ENCODE data around the gene MATCAP1. TPM values are rescaled to one million over a fixed set of nuclear protein-coding genes. Genes with fewer than 3 reads are reported as not detected.

MATCAP1 gene
- total and polyA plus RNA-seq, 11 donors, result 4.1 to 21.6 (median 11.1) TPM

GRCh38 chr16:67141391-67141790 is 42.4 kb downstream of the MATCAP1 start:
- WGBS, 4 donors, result 96 to 98% (median 98%) methylated on average over 12 to 13 of the region's 13 CpGs
- DNase-seq, result no peak
- Histone ChIP-seq H3K9me3 (no peaks in the 10 kb centered on the region), H3K4me1 (no peaks in the 10 kb centered on the region), H3K27ac (no peak overlapping the region), H3K4me3 (no peak overlapping the region), H3K36me3 (peaks cover 0 to 100% (median 97%) of the 10 kb centered on the region in 9 donors), H3K27me3 (no peaks in the 10 kb centered on the region)
- intact Hi-C loops (cut with DNase I), result no loop called here
- no peak for TF ChIP-seq POLR2A (IDR thresholded peaks at IDR 0.05)
- TF ChIP-seq CTCF (IDR thresholded peaks at IDR 0.05), result no peak
- ATAC-seq, result peak in 2 of 4 donors; percentile 33 to 50

- Histone ChIP-seq H3K9me3 (no peaks in the 10 kb centered on the region), H3K4me3 (no peak overlapping the region), H3K36me3 (peaks cover 0 to 100% (median 98%) of the 10 kb centered on the region in 9 donors), H3K27ac (no peak overlapping the region), H3K4me1 (no peaks in the 10 kb centered on the region), H3K27me3 (no peaks in the 10 kb centered on the region)
- TF ChIP-seq POLR2A (IDR thresholded peaks at IDR 0.05), result no peak
- TF ChIP-seq CTCF (IDR thresholded peaks at IDR 0.05), result no peak
- DNase-seq (no peak), ATAC-seq (no peak)
- intact Hi-C loops (cut with DNase I), result no loop called here
- 50 to 63% (median 61%) methylated on average over 3 of the region's 3 CpGs for WGBS, 4 donors
Observed at GRCh38 chr16:67137605-67138004, 46.2 kb downstream of the MATCAP1 start.

- Histone ChIP-seq H3K4me1 (peaks cover 0 to 9% (median 0%) of the 10 kb centered on the region in 12 donors), H3K4me3 (no peak overlapping the region), H3K27ac (no peak overlapping the region), H3K9me3 (no peaks in the 10 kb centered on the region), H3K27me3 (no peaks in the 10 kb centered on the region), H3K36me3 (peaks cover 0 to 91% (median 67%) of the 10 kb centered on the region in 9 donors)
- DNase-seq, result no peak
- TF ChIP-seq POLR2A (IDR thresholded peaks at IDR 0.05), result no peak
- no peak for TF ChIP-seq CTCF (IDR thresholded peaks at IDR 0.05)
- WGBS, 4 donors, result 71 to 92% (median 75%) methylated on average over 3 of the region's 3 CpGs
- peak in 2 of 4 donors; percentile 38 to 42 for ATAC-seq
- intact Hi-C loops (cut with DNase I), result no loop called here
Observed at GRCh38 chr16:67129422-67129821, 54.3 kb downstream of the MATCAP1 start.

GRCh38 chr16:67128887-67129286 is 54.9 kb downstream of the MATCAP1 start:
- Histone ChIP-seq H3K36me3 (peaks cover 0 to 91% (median 66%) of the 10 kb centered on the region in 9 donors), H3K9me3 (no peaks in the 10 kb centered on the region), H3K27ac (no peak overlapping the region), H3K4me1 (peaks cover 0 to 9% (median 0%) of the 10 kb centered on the region in 12 donors), H3K4me3 (no peak overlapping the region), H3K27me3 (no peaks in the 10 kb centered on the region)
- DNase-seq (no peak), ATAC-seq (no peak)
- TF ChIP-seq POLR2A (IDR thresholded peaks at IDR 0.05) (no peak), CTCF (IDR thresholded peaks at IDR 0.05) (no peak)
- intact Hi-C loops (cut with DNase I), result no loop called here
- WGBS, 4 donors, result 92 to 100% (median 95%) methylated on average over 1 to 3 of the region's 3 CpGs

Data from heart left ventricle (tissue), 16 donors.